Measurements from ENCODE around the gene GTPBP6. TPM values are rescaled to one million over a fixed set of nuclear protein-coding genes. Genes with fewer than 3 reads are reported as not detected.
"Not testable (repeated sequence)": the region's sequence is repeated elsewhere in the genome, so short reads cannot be mapped to it uniquely, and the experiment has no call there.

The GTPBP6 gene
- total RNA-seq, 1 donor from 2014 or later, result 66.3 TPM

GRCh38 chrX:356385-357034 is 37.9 kb upstream of the GTPBP6 start:
- Mint-ChIP-seq H3K36me3 (ENCODE audit: low read depth) (peaks cover 40% of the 10 kb centered on the region), H3K4me3 (peak overlapping the region; percentile 60), H3K27ac (peak overlapping the region; percentile 90), H3K4me1 (peaks cover 18% of the 10 kb centered on the region), H3K9me3 (peaks cover 4% of the 10 kb centered on the region), H3K27me3 (no peaks in the 10 kb centered on the region)
- no peak for DNase-seq
- intact Hi-C loops (cut with micrococcal nuclease), result loop anchor here (1.0 kb wide), 1 partner anchor 31 kb away; no protein-coding TSS in a partner anchor

- no peak overlapping the region for H3K27ac Mint-ChIP-seq
- no peak overlapping the region for H3K4me3 Mint-ChIP-seq
- no peaks in the 10 kb centered on the region for H3K27me3 Mint-ChIP-seq
- H3K4me1 Mint-ChIP-seq, result peaks cover 18% of the 10 kb centered on the region
- intact Hi-C loops (cut with micrococcal nuclease), result no loop called here
- peaks cover 29% of the 10 kb centered on the region for H3K36me3 Mint-ChIP-seq (ENCODE audit: low read depth)
- DNase-seq, result no peak
- H3K9me3 Mint-ChIP-seq, result no peaks in the 10 kb centered on the region
These were observed 36.9 kb upstream of the GTPBP6 start for GRCh38 chrX:355329-356050.

GRCh38 chrX:353566-354535 is 35.3 kb upstream of the GTPBP6 start:
- no peaks in the 10 kb centered on the region for H3K27me3 Mint-ChIP-seq
- intact Hi-C loops (cut with micrococcal nuclease), result no loop called here
- H3K36me3 Mint-ChIP-seq (ENCODE audit: low read depth), result peaks cover 18% of the 10 kb centered on the region
- no peak overlapping the region for H3K4me3 Mint-ChIP-seq
- H3K27ac Mint-ChIP-seq, result no peak overlapping the region
- no peaks in the 10 kb centered on the region for H3K9me3 Mint-ChIP-seq
- DNase-seq, result no peak
- H3K4me1 Mint-ChIP-seq, result peaks cover 18% of the 10 kb centered on the region

GRCh38 chrX:352582-353314 is 34.2 kb upstream of the GTPBP6 start:
- Mint-ChIP-seq H3K27me3 (no peaks in the 10 kb centered on the region), H3K27ac (no peak overlapping the region), H3K4me1 (peaks cover 16% of the 10 kb centered on the region), H3K9me3 (no peaks in the 10 kb centered on the region), H3K4me3 (no peak overlapping the region), H3K36me3 (ENCODE audit: low read depth) (peaks cover 14% of the 10 kb centered on the region)
- intact Hi-C loops (cut with micrococcal nuclease), result no loop called here
- DNase-seq, result no peak

GRCh38 chrX:352181-352580 is 33.6 kb upstream of the GTPBP6 start:
- Mint-ChIP-seq H3K27me3 (no peaks in the 10 kb centered on the region), H3K36me3 (ENCODE audit: low read depth) (peaks cover 8% of the 10 kb centered on the region), H3K9me3 (no peaks in the 10 kb centered on the region), H3K4me3 (no peak overlapping the region), H3K4me1 (peaks cover 10% of the 10 kb centered on the region), H3K27ac (no peak overlapping the region)
- intact Hi-C loops (cut with micrococcal nuclease), result no loop called here
- no peak for DNase-seq

GRCh38 chrX:351736-352135 is 33.1 kb upstream of the GTPBP6 start:
- peaks cover 8% of the 10 kb centered on the region for H3K36me3 Mint-ChIP-seq (ENCODE audit: low read depth)
- intact Hi-C loops (cut with micrococcal nuclease), result no loop called here
- peaks cover 6% of the 10 kb centered on the region for H3K4me1 Mint-ChIP-seq
- no peaks in the 10 kb centered on the region for H3K9me3 Mint-ChIP-seq
- no peak overlapping the region for H3K4me3 Mint-ChIP-seq
- H3K27ac Mint-ChIP-seq, result no peak overlapping the region
- no peaks in the 10 kb centered on the region for H3K27me3 Mint-ChIP-seq
- DNase-seq, result no peak

- not testable (repeated sequence) for DNase-seq
These were observed 32.7 kb upstream of the GTPBP6 start for GRCh38 chrX:351324-351641.

GRCh38 chrX:350534-351323 is 32.1 kb upstream of the GTPBP6 start:
- no peak for DNase-seq
- peaks cover 10% of the 10 kb centered on the region for H3K36me3 Mint-ChIP-seq (ENCODE audit: low read depth)
- H3K4me1 Mint-ChIP-seq, result peaks cover 2% of the 10 kb centered on the region
- no peak overlapping the region for H3K4me3 Mint-ChIP-seq
- no peak overlapping the region for H3K27ac Mint-ChIP-seq
- H3K27me3 Mint-ChIP-seq, result no peaks in the 10 kb centered on the region
- intact Hi-C loops (cut with micrococcal nuclease), result no loop called here
- H3K9me3 Mint-ChIP-seq, result no peaks in the 10 kb centered on the region

More at GRCh38 chrX:351324-351641, 32.7 kb upstream of the GTPBP6 start:
- H3K27ac Mint-ChIP-seq; H3K4me1 Mint-ChIP-seq; H3K36me3 Mint-ChIP-seq (ENCODE audit: low read depth); H3K27me3 Mint-ChIP-seq; intact Hi-C loops (cut with micrococcal nuclease); H3K4me3 Mint-ChIP-seq; H3K9me3 Mint-ChIP-seq: not testable (repeated sequence)

- DNase-seq, result no peak
- no peak overlapping the region for H3K27ac Mint-ChIP-seq
- no peak overlapping the region for H3K4me3 Mint-ChIP-seq
- intact Hi-C loops (cut with micrococcal nuclease), result no loop called here
- peaks cover 2% of the 10 kb centered on the region for H3K4me1 Mint-ChIP-seq
- peaks cover 12% of the 10 kb centered on the region for H3K36me3 Mint-ChIP-seq (ENCODE audit: low read depth)
- no peaks in the 10 kb centered on the region for H3K9me3 Mint-ChIP-seq
- no peaks in the 10 kb centered on the region for H3K27me3 Mint-ChIP-seq
These were observed 31.5 kb upstream of the GTPBP6 start for GRCh38 chrX:350148-350533.

GRCh38 chrX:349702-350101 is 31.1 kb upstream of the GTPBP6 start:
- peaks cover under 1% of the 10 kb centered on the region for H3K4me1 Mint-ChIP-seq
- H3K27ac Mint-ChIP-seq, result no peak overlapping the region
- H3K36me3 Mint-ChIP-seq (ENCODE audit: low read depth), result peaks cover 16% of the 10 kb centered on the region
- no peaks in the 10 kb centered on the region for H3K9me3 Mint-ChIP-seq
- intact Hi-C loops (cut with micrococcal nuclease), result no loop called here
- no peaks in the 10 kb centered on the region for H3K27me3 Mint-ChIP-seq
- no peak overlapping the region for H3K4me3 Mint-ChIP-seq
- no peak for DNase-seq

GRCh38 chrX:349196-349595 is 30.6 kb upstream of the GTPBP6 start:
- DNase-seq, result no peak
- no peak overlapping the region for H3K4me3 Mint-ChIP-seq
- H3K27ac Mint-ChIP-seq, result no peak overlapping the region
- H3K4me1 Mint-ChIP-seq, result no peaks in the 10 kb centered on the region
- no peaks in the 10 kb centered on the region for H3K27me3 Mint-ChIP-seq
- peaks cover 17% of the 10 kb centered on the region for H3K36me3 Mint-ChIP-seq (ENCODE audit: low read depth)
- no peaks in the 10 kb centered on the region for H3K9me3 Mint-ChIP-seq
- intact Hi-C loops (cut with micrococcal nuclease), result no loop called here

GRCh38 chrX:348461-349117 is 30.0 kb upstream of the GTPBP6 start:
- Mint-ChIP-seq H3K4me1 (no peaks in the 10 kb centered on the region), H3K4me3 (no peak overlapping the region)

More at GRCh38 chrX:348461-349117, 30.0 kb upstream of the GTPBP6 start:
- no peak for DNase-seq
- intact Hi-C loops (cut with micrococcal nuclease), result no loop called here
- Mint-ChIP-seq H3K27ac (no peak overlapping the region), H3K9me3 (no peaks in the 10 kb centered on the region), H3K36me3 (ENCODE audit: low read depth) (peaks cover 17% of the 10 kb centered on the region), H3K27me3 (no peaks in the 10 kb centered on the region)
